AG04449 (cell line): ENCODE measurements around the gene HES4.
"Not testable (repeated sequence)": the region's sequence is repeated elsewhere in the genome, so short reads cannot be mapped to it uniquely, and the experiment has no call there.

ENCODE experiments used
- CTCF ChIA-PET: fragments of 350-600 bp; formaldehyde crosslinking; extraction: SDS; loops from one replicate; lab custom pipeline; 2021; ENCODE audit warnings: antibody characterized with exemption; lab: Yijun Ruan, JAX
- POLR2A ChIA-PET: fragments of 400-600, 350-600 bp; formaldehyde crosslinking; extraction: SDS; loops from one replicate; lab custom pipeline; 2020; ENCODE audit warnings: antibody characterized with exemption, inconsistent platforms; lab: Yijun Ruan, JAX
- DNase-seq: peaks from one replicate; pipeline ENCODE4 v3.0.0-alpha.2; 2010; ENCODE audit warnings: low read depth, low spot score
- H3K4me3 ChIP-seq: 2 replicates; pipeline ENCODE4 v1.5.1; 2011; ENCODE audit warnings: low read depth, mild to moderate bottlenecking, control low read depth, low read length
- CTCF ChIP-seq: IDR thresholded peaks from one replicate; pipeline ENCODE4 v1.5.1; 2011; ENCODE audit warnings: mild to moderate bottlenecking, moderate library complexity, low read length, control low read depth, inconsistent platforms; ENCODE audit not compliant: insufficient read depth; ENCODE audit errors: missing control alignments

HES4 gene

GRCh38 chr1:1014799-1015681 lies 15.1 kb upstream of the HES4 start:
- POLR2A ChIA-PET: interaction anchor here (1.9 kb wide), 1 partner anchor 15 kb away, joined by 9 read pairs; the partner anchor contains the start of gene HES4
- no peak overlapping the region; the same call in 1 of the 2 replicates for H3K4me3 ChIP-seq
- peak; percentile 38 for TF ChIP-seq CTCF
- CTCF ChIA-PET: interaction anchor here (0.8 to 7.7 kb wide), 8 partner anchors 10 to 216 kb away, joined by 3 to 111 read pairs (median 4); partner anchors contain the start of gene PERM1
- DNase-seq: no peak

GRCh38 chr1:1013922-1014648 lies 14.2 kb upstream of the HES4 start:
- POLR2A ChIA-PET: interaction anchor here (1.6 to 1.9 kb wide), 2 partner anchors 13 to 14 kb away, joined by 3 to 9 read pairs; partner anchors contain the start of gene HES4
- H3K4me3 ChIP-seq: peak overlapping the region; percentile 69
- TF ChIP-seq CTCF: no peak
- no peak for DNase-seq
- CTCF ChIA-PET: interaction anchor here (1.0 to 7.7 kb wide), 9 partner anchors 9 to 109 kb away, joined by 3 to 111 read pairs (median 5); partner anchors contain the start of gene PERM1

- ChIA-PET POLR2A (interaction anchor here (0.6 to 1.9 kb wide), 3 partner anchors 12 to 25 kb away, joined by 3 to 9 read pairs (median 5); partner anchors contain the start of gene HES4), CTCF (interaction anchor here (1.0 to 7.7 kb wide), 8 partner anchors 8 to 109 kb away, joined by 3 to 111 read pairs (median 5); partner anchors contain the start of gene PERM1)
- H3K4me3 ChIP-seq: peak within 1 kb of the TSS; percentile 69
- TF ChIP-seq CTCF: no peak
- DNase-seq: peak; percentile 51
Measured at GRCh38 chr1:1013105-1013921, 13.4 kb upstream of the HES4 start, which contains the start of gene ISG15. ISG15 (plus strand) TSS chr1:1013497; CDS start chr1:1013574, 77 bp downstream.

GRCh38 chr1:1012736-1013104 lies 12.8 kb upstream of the HES4 start:
- ChIA-PET POLR2A (interaction anchor here (0.6 to 1.9 kb wide), 3 partner anchors 11 to 25 kb away, joined by 3 to 9 read pairs (median 5); partner anchors contain the start of gene HES4), CTCF (interaction anchor here (1.0 to 7.7 kb wide), 4 partner anchors 8 to 108 kb away, joined by 3 to 111 read pairs (median 5); partner anchors contain the start of gene PERM1)
- DNase-seq: not testable (repeated sequence)
- H3K4me3 ChIP-seq: peak overlapping the region; percentile 69

GRCh38 chr1:1011396-1011949 lies 11.6 kb upstream of the HES4 start:
- ChIA-PET POLR2A (no interaction called here), CTCF (interaction anchor here (1.4 kb wide), 1 partner anchor 10 kb away, joined by 4 read pairs; no protein-coding TSS in a partner anchor)
- no peak for TF ChIP-seq CTCF
- DNase-seq: no peak
- H3K4me3 ChIP-seq: no peak overlapping the region

GRCh38 chr1:1010131-1010530 lies 10.2 kb upstream of the HES4 start:
- H3K4me3 ChIP-seq, DNase-seq, POLR2A ChIA-PET: not testable (repeated sequence)
- CTCF ChIA-PET: interaction anchor here (0.7 to 1.4 kb wide), 4 partner anchors 8 to 26 kb away, joined by 3 to 5 read pairs (median 4); no protein-coding TSS in a partner anchor
